HCT116 (cell line): ENCODE measurements around the gene DHRS7C. TPM values are rescaled to one million over a fixed set of nuclear protein-coding genes. Genes with fewer than 3 reads are reported as not detected.
A peak's percentile ranks its signal among the peaks of the same experiment; 100 is the strongest.

Source experiments
- ATAC-seq: fragments of 200-7000 bp; cut with Tn5 transposase; 2 replicates; pipeline ENCODE4 v1.9.1; 2020; ENCODE audit warnings: mild to moderate bottlenecking, moderate library complexity
- Bru-seq: library from RNA; stranded (reverse); fragments of 400-500 nt; gene quantifications from one replicate; lab custom pipeline; 2021; lab: Mats Ljungman, UMichigan
- BruChase-seq, 2 experiments: library from RNA; stranded (reverse); fragments of 400-500 nt; gene quantifications; one replicate each; lab custom pipeline; 2021; lab: Mats Ljungman, UMichigan
- BruUV-seq: library from RNA; stranded (reverse); fragments of 400-500 nt; replicated peaks from 2 replicates; lab custom pipeline; 2021; lab: Mats Ljungman, UMichigan
- CTCF ChIA-PET: fragments of 300-600 bp; sonication (Branson Sonifier 250); formaldehyde crosslinking; loops from one replicate; lab custom pipeline; 2021; ENCODE audit warnings: antibody characterized with exemption; lab: Charles Lee
- POLR2A ChIA-PET: fragments of 300-600, 350-600 bp; sonication (Branson Sonifier 250); formaldehyde crosslinking; loops from one replicate; lab custom pipeline; 2021; ENCODE audit warnings: antibody characterized with exemption; lab: Charles Lee
- RAD21 ChIA-PET, 2 experiments: fragments of 300-600 bp; sonication (Branson Sonifier 250); formaldehyde crosslinking; loops; one replicate each; lab custom pipeline; 2023; ENCODE audit warnings: low total read pairs in 2 of 2; ENCODE audit not compliant: uncharacterized antibody in 2 of 2, unreplicated experiment in 2 of 2, low non-redundant PET in 1 of 2; lab: Charles Lee
- DNase-seq: peaks from one replicate; pipeline ENCODE4 v3.0.0-alpha.2; 2010; ENCODE audit warnings: low read depth, low spot score
- H2AFZ ChIP-seq: fragments of 200-600 bp; shearing (Covaris generic), sonication (generic); 2 replicates; pipeline ENCODE4 v1.6.1; 2017; ENCODE audit warnings: low read depth, mixed run types, mixed read lengths, antibody characterized with exemption, low read length; ENCODE audit not compliant: poor library complexity, severe bottlenecking
- H3K27ac ChIP-seq: 2 replicates; pipeline ENCODE4 v1.5.1; 2012; ENCODE audit warnings: low read depth, low read length
- H3K27me3 ChIP-seq: fragments of 200-600 bp; sonication (generic); 2 replicates; pipeline ENCODE4 v1.6.1; 2016; ENCODE audit warnings: mixed run types, low read length, mixed read lengths; ENCODE audit not compliant: insufficient read depth
- H3K36me3 ChIP-seq, 2 experiments: fragments of 200-500 bp in 1 of 2; fragments of 200-600 bp in 1 of 2; sonication (Bioruptor generic) in 1 of 2; sonication (generic) in 1 of 2; 2 replicates each; pipeline versions ENCODE4 v1.5.1 to v1.6.1; 2014 to 2016; ENCODE audit warnings: low read length in 2 of 2, inconsistent platforms in 1 of 2, mixed read lengths in 1 of 2, mixed run types in 1 of 2; ENCODE audit not compliant: insufficient read depth in 2 of 2, control insufficient read depth in 1 of 2
- H3K4me1 ChIP-seq, 2 experiments: fragments of 200-600 bp in 1 of 2; sonication (generic) in 1 of 2; 2 replicates each; pipeline versions ENCODE4 v1.5.1 to v1.6.1; 2012 to 2017; ENCODE audit warnings: low read length in 2 of 2, inconsistent platforms in 1 of 2, mild to moderate bottlenecking in 1 of 2, mixed read lengths in 1 of 2, mixed run types in 1 of 2, moderate library complexity in 1 of 2; ENCODE audit not compliant: insufficient read depth in 2 of 2, control insufficient read depth in 1 of 2
- H3K4me2 ChIP-seq: fragments of 200-600 bp; sonication (generic); 2 replicates; pipeline ENCODE4 v1.6.1; 2017; ENCODE audit warnings: mixed run types, low read length, mixed read lengths
- H3K4me3 ChIP-seq, 2 experiments: fragments of 200-600 bp in 1 of 2; sonication (generic) in 1 of 2; replicated peaks in 1 of 2; 2 replicates each; pipeline ENCODE4 v1.5.1; 2011 to 2016; ENCODE audit warnings: low read length in 2 of 2, control low read depth in 1 of 2, low read depth in 1 of 2, mild to moderate bottlenecking in 1 of 2, mixed read lengths in 1 of 2, mixed run types in 1 of 2
- H3K79me2 ChIP-seq: fragments of 200-600 bp; sonication (generic); 2 replicates; pipeline ENCODE4 v1.6.1; 2017; ENCODE audit warnings: mild to moderate bottlenecking, mixed run types, low read length, moderate library complexity, mixed read lengths; ENCODE audit not compliant: insufficient read depth
- H3K9ac ChIP-seq: fragments of 200-600 bp; sonication (generic); 2 replicates; pipeline ENCODE4 v1.6.1; 2016; ENCODE audit warnings: low read length, mixed read lengths
- H3K9me2 ChIP-seq: fragments of 200-600 bp; sonication (generic), shearing (Covaris generic); 2 replicates; pipeline ENCODE4 v1.6.1; 2017; ENCODE audit warnings: mixed run types, mild to moderate bottlenecking, moderate library complexity; ENCODE audit not compliant: insufficient read depth
- H3K9me3 ChIP-seq, 2 experiments: fragments of 200-500 bp in 1 of 2; fragments of 200-600 bp in 1 of 2; sonication (Bioruptor generic) in 1 of 2; sonication (generic) in 1 of 2; 2 replicates each; pipeline ENCODE4 v1.6.1; 2014 to 2017; ENCODE audit warnings: low read length in 2 of 2, mixed read lengths in 2 of 2, inconsistent platforms in 1 of 2, low read depth in 1 of 2, mild to moderate bottlenecking in 1 of 2, mixed run types in 1 of 2, moderate library complexity in 1 of 2; ENCODE audit not compliant: control insufficient read depth in 1 of 2, insufficient read depth in 1 of 2
- H4K20me1 ChIP-seq: fragments of 200-600 bp; sonication (generic), shearing (Covaris generic); 2 replicates; pipeline ENCODE4 v1.6.1; 2017; ENCODE audit warnings: mixed run types, mild to moderate bottlenecking, moderate library complexity; ENCODE audit not compliant: insufficient read depth
- CTCF ChIP-seq, 3 experiments: fragments of 200-600 bp in 1 of 3; sonication (generic) in 1 of 3; IDR thresholded peaks in 2 of 3; conservative IDR thresholded peaks in 1 of 3; 2 replicates each; pipeline ENCODE4 v1.5.1; 2012 to 2017; ENCODE audit warnings: low read depth in 2 of 3, low read length in 2 of 3, antibody characterized with exemption in 1 of 3, borderline replicate concordance in 1 of 3, control low read depth in 1 of 3, mild to moderate bottlenecking in 1 of 3, mixed read lengths in 1 of 3, mixed run types in 1 of 3, moderate library complexity in 1 of 3; ENCODE audit not compliant: insufficient read depth in 1 of 3
- EGR1 ChIP-seq: IDR thresholded peaks from 2 replicates; pipeline ENCODE4 v1.6.1; 2012; ENCODE audit warnings: low read depth
- EZH2phosphoT487 ChIP-seq: fragments of 200-600 bp; IDR thresholded peaks from 2 replicates; pipeline ENCODE4 v1.6.1; 2018; ENCODE audit warnings: antibody characterized with exemption, borderline replicate concordance
- RAD21 ChIP-seq: IDR thresholded peaks from 2 replicates; pipeline ENCODE4 v1.6.1; 2012; ENCODE audit warnings: low read depth, mild to moderate bottlenecking
- ZFX ChIP-seq: fragments of 450-650 bp; IDR thresholded peaks from 2 replicates; pipeline ENCODE4 v1.6.1; 2017
- intact Hi-C: fragments of 100-400 bp; cut with micrococcal nuclease; formaldehyde crosslinking; loops from 2 replicates; pipeline ENCODE4 v1.10.0; 2022
- long read RNA-seq: library from polyadenylated mRNA; unstranded; transcript quantifications from one replicate; pipeline ENCODE4 v2.0.0, GENCODE V29; 2021; ENCODE audit not compliant: unreplicated experiment
- polyA plus RNA-seq: library from polyadenylated mRNA; unstranded; fragments of >200 nt; gene quantifications from 2 replicates; pipeline ENCODE4 v1.2.1, GENCODE V29; 2012; ENCODE audit warnings: missing spikeins
- total RNA-seq: library from RNA; stranded (reverse); gene quantifications from one replicate; pipeline ENCODE4 v1.2.1, GENCODE V29; 2021; ENCODE audit not compliant: unreplicated experiment

DHRS7C gene
- total RNA-seq, result not detected
- polyA plus RNA-seq, result not detected in 2 replicates
- not detected for Bru-seq, nascent RNA
- BruChase-seq, experiment 1, labeled RNA remaining after a 6-hour chase, result not detected
- BruChase-seq, experiment 2, labeled RNA remaining after a 2-hour chase, result not detected
- long read RNA-seq, result 0 reads

GRCh38 chr17:9790889-9791876, at the start of gene DHRS7C:
DHRS7C (minus strand) TSS chr17:9791592; CDS start chr17:9791284, 308 bp downstream.
- ChIA-PET RAD21 (no interaction called here), CTCF (interaction anchor here (1.0 kb wide), 1 partner anchor 23 kb away, joined by 5 read pairs; no protein-coding TSS in a partner anchor), POLR2A (no interaction called here)
- H3K4me3 ChIP-seq, result no peak within 1 kb of the TSS
- H3K4me1 ChIP-seq, result no peaks in the 10 kb centered on the region
- no peak for ATAC-seq
- TF ChIP-seq RAD21 (no peak), EZH2phosphoT487 (no peak)
- no peak within 1 kb of the TSS for H3K9ac ChIP-seq
- no peaks in the 10 kb centered on the region for H4K20me1 ChIP-seq
- no peaks in the 10 kb centered on the region for H3K9me3 ChIP-seq
- no TSS peak for BruUV-seq
- no peak within 1 kb of the TSS for H2AFZ ChIP-seq
- no peaks in the 10 kb centered on the region for H3K36me3 ChIP-seq
- H3K79me2 ChIP-seq, result no peaks in the 10 kb centered on the region
- H3K27ac ChIP-seq, result no peak within 1 kb of the TSS
- H3K9me2 ChIP-seq, result no peaks in the 10 kb centered on the region
- no peaks in the 10 kb centered on the region for H3K27me3 ChIP-seq
- H3K4me2 ChIP-seq, result no peak within 1 kb of the TSS
- DNase-seq, result no peak
- intact Hi-C loops, result no loop called here

- DNase-seq (no peak), ATAC-seq (peak; percentile 80)
- H3K9me2 ChIP-seq, result no peaks in the 10 kb centered on the region
- no peak overlapping the region for H3K4me3 ChIP-seq
- intact Hi-C loops, result no loop called here
- RAD21 ChIA-PET, result no interaction called here
- POLR2A ChIA-PET, result no interaction called here
- TF ChIP-seq EGR1 (no peak), CTCF (IDR thresholded peaks at IDR 0.05 in 2 of 3, conservative IDR thresholded peaks at IDR 0.05 in 1 of 3; ENCODE audit: borderline replicate concordance in 1 of 3, insufficient read depth in 1 of 3, low read depth in 2 of 3, low read length in 2 of 3) (peak in 2 of 3 experiments; percentile 46 to 57; a peak in 4 of 6 replicates), ZFX (no peak), RAD21 (peak; percentile 26; the same call in 1 of the 2 replicates)
- CTCF ChIA-PET, result no interaction called here
- peaks cover 12% of the 10 kb centered on the region for H3K27me3 ChIP-seq
- H3K36me3 ChIP-seq, result no peaks in the 10 kb centered on the region
- no TSS peak for BruUV-seq
- no peak overlapping the region for H2AFZ ChIP-seq
- H3K9ac ChIP-seq, result no peak overlapping the region
- peaks cover 5 to 20% of the 10 kb centered on the region in 2 experiments for H3K4me1 ChIP-seq
- H3K4me2 ChIP-seq, result no peak overlapping the region
- H3K27ac ChIP-seq, result no peak overlapping the region
- no peaks in the 10 kb centered on the region for H3K79me2 ChIP-seq
- H3K9me3 ChIP-seq, result no peaks in the 10 kb centered on the region
- no peaks in the 10 kb centered on the region for H4K20me1 ChIP-seq
Observed at GRCh38 chr17:9839433-9839832, 48.0 kb upstream of the DHRS7C start.
